ENCODE measurements around the gene DPM3. TPM values are rescaled to one million over a fixed set of nuclear protein-coding genes. Genes with fewer than 3 reads are reported as not detected.

The DPM3 gene
- total and polyA plus RNA-seq, 2 donors (not counting 1 experiment from before 2014, with no cell fraction given): 39.9 to 97.3 TPM

DNA sequence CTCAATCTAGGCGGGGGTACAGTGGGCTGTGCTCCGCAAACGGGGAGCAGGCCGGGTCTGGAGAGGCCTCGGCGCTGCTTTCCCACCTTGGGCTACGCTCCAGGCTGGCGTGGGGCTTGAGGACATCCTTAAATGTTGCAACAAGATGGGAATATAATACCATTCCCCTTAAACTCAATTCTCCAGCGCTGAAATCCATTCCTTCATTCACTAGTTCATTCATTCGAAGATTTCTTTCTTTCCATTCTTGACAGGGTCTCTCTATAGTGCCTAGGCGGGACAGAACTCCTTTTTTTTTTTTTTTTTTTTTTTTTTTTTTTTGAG, 261 bp upstream of the DPM3 start:
- no peaks in the 10 kb centered on the region for H3K27me3 Mint-ChIP-seq
- Histone ChIP-seq H3K36me3 (replicated peaks in 1 of 2; ENCODE audit: control extremely low read depth in 1 of 2, control insufficient read depth in 1 of 2, extremely low read depth in 1 of 2, insufficient read depth in 2 of 2, low read length in 1 of 2) (peaks cover 0 to 5% of the 10 kb centered on the region in 2 experiments), H3K27ac (ENCODE audit: low read length in 2 of 2) (peak overlapping the region in 1 of 2 donors; percentile 58), H3K9me3 (ENCODE audit: control extremely low read depth in 1 of 3, control insufficient read depth in 2 of 3, insufficient read depth in 1 of 3, low read length in 2 of 3) (no peaks in the 10 kb centered on the region), H3K27me3 (replicated peaks in 1 of 4; ENCODE audit: control extremely low read depth in 1 of 4, control insufficient read depth in 3 of 4, insufficient read depth in 4 of 4, low read length in 3 of 4) (no peaks in the 10 kb centered on the region), H3K9ac (ENCODE audit: low read length) (peak overlapping the region; percentile 86), H2AFZ (ENCODE audit: insufficient read depth, low read depth, low read length, poor library complexity, severe bottlenecking) (peak overlapping the region; percentile 86), H3K79me2 (ENCODE audit: control insufficient read depth, insufficient read depth, low read length) (peaks cover 33% of the 10 kb centered on the region), H3K4me1 (ENCODE audit: control insufficient read depth in 2 of 2, insufficient read depth in 2 of 2, low read length in 2 of 2) (peaks cover 16 to 21% of the 10 kb centered on the region in 2 donors), H4K20me1 (ENCODE audit: control insufficient read depth, insufficient read depth, low read length, poor library complexity, severe bottlenecking) (peaks cover 9% of the 10 kb centered on the region), H3K4me3 (ENCODE audit: control extremely low read depth in 1 of 5, extremely low read depth in 1 of 5, insufficient read depth in 1 of 5, low read depth in 2 of 5, low read length in 4 of 5) (peak overlapping the region in 4 of 5 experiments; percentile 66 to 89 (median 87)), H3K4me2 (replicated peaks; ENCODE audit: low read depth, low read length, poor library complexity, severe bottlenecking) (peak overlapping the region; percentile 92)
- intact Hi-C loops (cut with micrococcal nuclease): loop anchor here (1.0 kb wide), 4 partner anchors 9 to 32 kb away; partner anchors contain the start of gene EFNA1
- DNase-seq (no peak), ATAC-seq (ENCODE audit: low read depth) (no peak)
- ChIA-PET POLR2A (interaction anchor here (0.9 to 1.6 kb wide), 2 partner anchors 10 to 32 kb away, joined by 5 read pairs; partner anchors contain the start of gene KRTCAP2), CTCF (interaction anchor here (0.6 to 1.4 kb wide), 4 partner anchors 26 to 195 kb away, joined by 3 to 5 read pairs (median 3); no protein-coding TSS in a partner anchor)
- no peaks in the 10 kb centered on the region for H3K9me3 Mint-ChIP-seq (ENCODE audit: insufficient read depth)
- 8% methylated on average over 8 of the region's 11 CpGs for WGBS (ENCODE audit: insufficient coverage)
- H3K4me3 Mint-ChIP-seq: peak overlapping the region; percentile 99
- TF ChIP-seq, protein P1, sequence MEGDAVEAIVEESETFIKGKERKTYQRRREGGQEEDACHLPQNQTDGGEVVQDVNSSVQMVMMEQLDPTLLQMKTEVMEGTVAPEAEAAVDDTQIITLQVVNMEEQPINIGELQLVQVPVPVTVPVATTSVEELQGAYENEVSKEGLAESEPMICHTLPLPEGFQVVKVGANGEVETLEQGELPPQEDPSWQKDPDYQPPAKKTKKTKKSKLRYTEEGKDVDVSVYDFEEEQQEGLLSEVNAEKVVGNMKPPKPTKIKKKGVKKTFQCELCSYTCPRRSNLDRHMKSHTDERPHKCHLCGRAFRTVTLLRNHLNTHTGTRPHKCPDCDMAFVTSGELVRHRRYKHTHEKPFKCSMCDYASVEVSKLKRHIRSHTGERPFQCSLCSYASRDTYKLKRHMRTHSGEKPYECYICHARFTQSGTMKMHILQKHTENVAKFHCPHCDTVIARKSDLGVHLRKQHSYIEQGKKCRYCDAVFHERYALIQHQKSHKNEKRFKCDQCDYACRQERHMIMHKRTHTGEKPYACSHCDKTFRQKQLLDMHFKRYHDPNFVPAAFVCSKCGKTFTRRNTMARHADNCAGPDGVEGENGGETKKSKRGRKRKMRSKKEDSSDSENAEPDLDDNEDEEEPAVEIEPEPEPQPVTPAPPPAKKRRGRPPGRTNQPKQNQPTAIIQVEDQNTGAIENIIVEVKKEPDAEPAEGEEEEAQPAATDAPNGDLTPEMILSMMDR (IDR thresholded peaks at IDR 0.05): no peak
- no peak for TF ChIP-seq EZH2 (IDR thresholded peaks at IDR 0.05; ENCODE audit: borderline replicate concordance, insufficient read depth, low read depth, low read length, poor library complexity, severe bottlenecking)
- H3K27ac Mint-ChIP-seq: peak overlapping the region; percentile 94
- H3K4me1 Mint-ChIP-seq: peaks cover 37% of the 10 kb centered on the region

DNA sequence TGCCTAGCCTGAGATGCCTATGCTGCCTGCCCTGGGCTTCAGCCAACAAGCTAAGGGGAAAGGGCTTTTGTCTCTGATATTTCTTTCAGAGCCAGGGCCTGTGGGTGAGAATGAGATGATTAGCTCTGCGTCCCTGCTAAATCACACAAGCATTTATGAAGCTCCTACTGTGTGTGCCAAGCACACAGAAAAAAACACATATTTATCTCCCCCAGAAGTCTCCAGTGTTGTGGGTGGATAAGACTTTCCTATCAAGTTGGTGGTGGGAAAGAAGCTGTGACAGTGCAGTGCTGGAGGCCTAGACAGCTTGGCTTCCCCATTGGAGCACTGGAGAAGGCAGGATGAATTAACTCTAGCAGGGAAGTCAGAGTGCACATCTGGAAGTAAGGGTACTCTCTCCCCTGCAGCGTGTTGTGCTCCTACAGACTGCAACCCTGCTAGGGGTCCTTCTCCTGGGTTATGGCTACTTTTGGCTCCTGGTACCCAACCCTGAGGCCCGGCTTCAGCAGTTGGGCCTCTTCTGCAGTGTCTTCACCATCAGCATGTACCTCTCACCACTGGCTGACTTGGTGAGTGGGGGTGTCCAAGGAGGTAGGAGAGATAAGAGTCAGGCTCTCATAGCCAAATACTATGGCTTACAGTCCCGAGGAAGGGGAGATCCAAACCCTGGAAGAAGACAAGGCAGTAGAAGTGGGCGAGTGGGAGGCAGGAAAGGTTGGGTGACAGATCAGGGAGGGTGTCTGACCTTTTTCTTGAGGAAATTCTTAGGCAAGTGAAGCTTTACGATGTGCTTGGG, 3.0 kb downstream of the DPM3 start:
- peak overlapping the region; percentile 99 to 100 for H3K27ac ChIP-seq (ENCODE audit: low read length in 2 of 2)
- H3K4me2 ChIP-seq (replicated peaks; ENCODE audit: low read depth, low read length, poor library complexity, severe bottlenecking): peak overlapping the region; percentile 84
- POLR2A ChIA-PET: interaction anchor here (0.6 to 2.6 kb wide), 2 partner anchors 13 to 138 kb away, joined by 3 to 21 read pairs; no protein-coding TSS in a partner anchor
- H4K20me1 ChIP-seq (ENCODE audit: control insufficient read depth, insufficient read depth, low read length, poor library complexity, severe bottlenecking): peaks cover 9% of the 10 kb centered on the region
- intact Hi-C loops (cut with micrococcal nuclease): no loop called here
- H3K27me3 ChIP-seq (replicated peaks in 1 of 4; ENCODE audit: control extremely low read depth in 1 of 4, control insufficient read depth in 3 of 4, insufficient read depth in 4 of 4, low read length in 3 of 4): no peaks in the 10 kb centered on the region
- CTCF ChIA-PET: interaction anchor here (1.0 to 5.3 kb wide), 7 partner anchors 11 to 52 kb away, joined by 3 to 51 read pairs (median 4); partner anchors contain the start of gene KRTCAP2
- peak overlapping the region; percentile 100 for H3K9ac ChIP-seq (ENCODE audit: low read length)
- peaks cover 0 to 5% of the 10 kb centered on the region in 2 experiments for H3K36me3 ChIP-seq (replicated peaks in 1 of 2; ENCODE audit: control extremely low read depth in 1 of 2, control insufficient read depth in 1 of 2, extremely low read depth in 1 of 2, insufficient read depth in 2 of 2, low read length in 1 of 2)
- H3K4me1 Mint-ChIP-seq: peaks cover 48% of the 10 kb centered on the region
- ATAC-seq (ENCODE audit: low read depth): no peak
- WGBS (ENCODE audit: insufficient coverage): 90% methylated on average over 2 of the region's 6 CpGs
- H3K27ac Mint-ChIP-seq: peak overlapping the region; percentile 98
- no peak for TF ChIP-seq EZH2 (IDR thresholded peaks at IDR 0.05; ENCODE audit: borderline replicate concordance, insufficient read depth, low read depth, low read length, poor library complexity, severe bottlenecking)
- TF ChIP-seq, protein P1 (IDR thresholded peaks at IDR 0.05): no peak
- no peaks in the 10 kb centered on the region for H3K9me3 Mint-ChIP-seq (ENCODE audit: insufficient read depth)
- H3K4me3 Mint-ChIP-seq: peak overlapping the region; percentile 100
- peak overlapping the region; percentile 60 to 99 (median 92) for H3K4me3 ChIP-seq (ENCODE audit: control extremely low read depth in 1 of 5, extremely low read depth in 1 of 5, insufficient read depth in 1 of 5, low read depth in 2 of 5, low read length in 4 of 5)
- H2AFZ ChIP-seq (ENCODE audit: insufficient read depth, low read depth, low read length, poor library complexity, severe bottlenecking): no peak overlapping the region
- no peaks in the 10 kb centered on the region for H3K9me3 ChIP-seq (ENCODE audit: control extremely low read depth in 1 of 3, control insufficient read depth in 2 of 3, insufficient read depth in 1 of 3, low read length in 2 of 3)
- no peaks in the 10 kb centered on the region for H3K27me3 Mint-ChIP-seq
- DNase-seq: no peak
- peaks cover 33% of the 10 kb centered on the region for H3K79me2 ChIP-seq (ENCODE audit: control insufficient read depth, insufficient read depth, low read length)
- H3K4me1 ChIP-seq (ENCODE audit: control insufficient read depth in 2 of 2, insufficient read depth in 2 of 2, low read length in 2 of 2): peaks cover 22 to 29% of the 10 kb centered on the region in 2 donors

All from B cell (primary cell).